Measurements from ENCODE around the gene CUL7. TPM values are rescaled to one million over a fixed set of nuclear protein-coding genes. Genes with fewer than 3 reads are reported as not detected.

Gene CUL7
- total and polyA plus RNA-seq, 9 of the 15 experiments (the other 6 are each of a cell fraction or from before 2014, with no cell fraction given) = 0.44 to 20.1 (median 8.6) TPM

DNA sequence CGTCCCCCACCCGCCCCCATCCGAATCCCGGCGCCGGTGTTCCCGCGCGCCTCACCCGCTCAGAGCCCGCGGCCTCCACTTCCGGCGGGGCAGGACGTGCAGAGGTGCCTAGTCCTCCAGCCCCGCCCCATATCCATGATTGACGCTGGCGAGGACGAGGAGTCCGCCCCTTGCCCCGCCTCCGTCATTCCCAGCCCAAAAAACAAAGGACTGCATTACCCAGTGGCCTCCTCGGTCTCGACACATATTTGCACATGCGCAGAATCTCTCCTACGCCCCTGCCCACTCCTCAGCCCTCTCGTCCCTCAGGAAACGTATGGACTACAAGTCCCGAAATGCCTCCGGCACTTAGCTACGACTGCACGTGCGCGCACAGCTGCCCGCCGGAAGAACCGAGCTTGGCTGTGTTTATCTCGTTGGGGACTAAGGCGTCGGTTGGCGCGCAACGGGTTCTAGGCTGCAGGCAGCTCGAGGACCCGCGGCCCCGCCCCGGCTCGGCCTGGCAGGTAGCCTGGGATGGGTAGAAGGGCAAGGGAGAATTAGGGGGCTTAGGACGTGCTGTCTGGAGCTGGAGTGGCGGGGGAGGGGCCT lies 39.7 kb downstream of the CUL7 start, which contains the start of the genes KLHDC3 and MEA1 (continued):
- TF ChIP-seq, protein P1, sequence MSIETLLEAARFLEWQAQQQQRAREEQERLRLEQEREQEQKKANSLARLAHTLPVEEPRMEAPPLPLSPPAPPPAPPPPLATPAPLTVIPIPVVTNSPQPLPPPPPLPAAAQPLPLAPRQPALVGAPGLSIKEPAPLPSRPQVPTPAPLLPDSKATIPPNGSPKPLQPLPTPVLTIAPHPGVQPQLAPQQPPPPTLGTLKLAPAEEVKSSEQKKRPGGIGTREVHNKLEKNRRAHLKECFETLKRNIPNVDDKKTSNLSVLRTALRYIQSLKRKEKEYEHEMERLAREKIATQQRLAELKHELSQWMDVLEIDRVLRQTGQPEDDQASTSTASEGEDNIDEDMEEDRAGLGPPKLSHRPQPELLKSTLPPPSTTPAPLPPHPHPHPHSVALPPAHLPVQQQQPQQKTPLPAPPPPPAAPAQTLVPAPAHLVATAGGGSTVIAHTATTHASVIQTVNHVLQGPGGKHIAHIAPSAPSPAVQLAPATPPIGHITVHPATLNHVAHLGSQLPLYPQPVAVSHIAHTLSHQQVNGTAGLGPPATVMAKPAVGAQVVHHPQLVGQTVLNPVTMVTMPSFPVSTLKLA (conservative IDR thresholded peaks at IDR 0.05) = peak; percentile 99 to 100
- peak; percentile 71 for TF ChIP-seq POLR2A (conservative IDR thresholded peaks at IDR 0.05)
- peak; percentile 60 for TF ChIP-seq SETDB1 (IDR thresholded peaks at IDR 0.05; ENCODE audit: low read length)
- TF ChIP-seq, protein P2, sequence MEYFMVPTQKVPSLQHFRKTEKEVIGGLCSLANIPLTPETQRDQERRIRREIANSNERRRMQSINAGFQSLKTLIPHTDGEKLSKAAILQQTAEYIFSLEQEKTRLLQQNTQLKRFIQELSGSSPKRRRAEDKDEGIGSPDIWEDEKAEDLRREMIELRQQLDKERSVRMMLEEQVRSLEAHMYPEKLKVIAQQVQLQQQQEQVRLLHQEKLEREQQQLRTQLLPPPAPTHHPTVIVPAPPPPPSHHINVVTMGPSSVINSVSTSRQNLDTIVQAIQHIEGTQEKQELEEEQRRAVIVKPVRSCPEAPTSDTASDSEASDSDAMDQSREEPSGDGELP (CRISPR knock-in tag; IDR thresholded peaks at IDR 0.05; ENCODE audit: borderline replicate concordance) = peak; percentile 99
- TF ChIP-seq FOXK2 (conservative IDR thresholded peaks at IDR 0.05 in 1 of 2, IDR thresholded peaks at IDR 0.05 in 1 of 2; ENCODE audit: low read depth in 2 of 2) = peak; percentile 98 to 100
- TF ChIP-seq TCF7 (IDR thresholded peaks at IDR 0.05; ENCODE audit: borderline replicate concordance) = 0 out of 2 replicates have a peak, but pooled peaks have one; percentile 17
- TF ChIP-seq HDAC1 (IDR thresholded peaks at IDR 0.05) = peak in 1 of 2 experiments; percentile 98; a peak in 2 of 4 replicates
- TF ChIP-seq, protein P3, sequence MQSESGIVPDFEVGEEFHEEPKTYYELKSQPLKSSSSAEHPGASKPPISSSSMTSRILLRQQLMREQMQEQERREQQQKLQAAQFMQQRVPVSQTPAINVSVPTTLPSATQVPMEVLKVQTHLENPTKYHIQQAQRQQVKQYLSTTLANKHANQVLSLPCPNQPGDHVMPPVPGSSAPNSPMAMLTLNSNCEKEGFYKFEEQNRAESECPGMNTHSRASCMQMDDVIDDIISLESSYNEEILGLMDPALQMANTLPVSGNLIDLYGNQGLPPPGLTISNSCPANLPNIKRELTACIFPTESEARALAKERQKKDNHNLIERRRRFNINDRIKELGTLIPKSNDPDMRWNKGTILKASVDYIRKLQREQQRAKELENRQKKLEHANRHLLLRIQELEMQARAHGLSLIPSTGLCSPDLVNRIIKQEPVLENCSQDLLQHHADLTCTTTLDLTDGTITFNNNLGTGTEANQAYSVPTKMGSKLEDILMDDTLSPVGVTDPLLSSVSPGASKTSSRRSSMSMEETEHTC (IDR thresholded peaks at IDR 0.05) = peak; percentile 50; the same call in 1 of the 2 replicates
- TF ChIP-seq CTBP1 (IDR thresholded peaks at IDR 0.05; ENCODE audit: borderline replicate concordance) = peak; percentile 86; the same call in 1 of the 2 replicates
